Pancreas (tissue), 10 donors: ENCODE results near the gene LRRC10B. TPM values are rescaled to one million over a fixed set of nuclear protein-coding genes. Genes with fewer than 3 reads are reported as not detected.

ENCODE experiments used
- ATAC-seq, 4 donors: fragments of 200-7000 bp; cut with Tn5 transposase; one replicate each; pipeline versions ENCODE4 v1.8.0 to v1.9.1; 2020; ENCODE audit warnings: mild to moderate bottlenecking in 4 of 4, moderate library complexity in 4 of 4
- DNase-seq, 6 donors: peaks; one replicate each; pipeline ENCODE4 v3.0.0-alpha.2; 2020
- FAIRE-seq: peaks from 2 replicates; lab custom pipeline; 2012; peaks lifted over from hg19 to GRCh38; lab: Jason Lieb, UNC
- H3K27ac ChIP-seq, 4 donors: fragments of 200-600 bp; sonication (generic); 1 replicate in 3 of 4; 2 replicates in 1 of 4; pipeline versions ENCODE4 v1.5.0 to v1.8.0; 2020
- H3K27me3 ChIP-seq, 4 donors: fragments of 200-600 bp; one replicate each; pipeline ENCODE4 v1.8.0; 2021
- H3K36me3 ChIP-seq, 3 donors: fragments of 200-600 bp; sonication (generic) in 1 of 3; one replicate each; pipeline versions ENCODE4 v1.5.0 to v1.8.0; 2020 to 2021
- H3K4me1 ChIP-seq, 3 donors: fragments of 200-600 bp; one replicate each; pipeline ENCODE4 v1.8.0; 2021
- H3K4me3 ChIP-seq, 4 donors: fragments of 200-600 bp; sonication (generic) in 2 of 4; one replicate each; pipeline versions ENCODE4 v1.5.0 to v1.8.0; 2020 to 2021
- H3K9me3 ChIP-seq, 4 donors: fragments of 200-600 bp; one replicate each; pipeline ENCODE4 v1.8.0; 2021
- CTCF ChIP-seq, 4 donors: fragments of 200-600 bp; sonication (generic) in 3 of 4; IDR thresholded peaks; one replicate each; pipeline versions ENCODE4 v1.5.0 to v1.8.0; 2021; ENCODE audit warnings: antibody characterized with exemption in 4 of 4
- WGBS, 2 donors: extraction: QIAGEN DNeasy Blood & Tissue Kit; methylation state at CpG; one replicate each; pipeline ENCODE4 v1.1.7; 2013; 5-methylcytosine and 5-hydroxymethylcytosine counted together
- intact Hi-C, 3 donors: fragments of 100-400 bp; cut with DNase I; formaldehyde crosslinking; loops; one replicate each; pipeline versions ENCODE4 v1.11.1 to v1.14.2; 2022
- polyA plus RNA-seq, 2 donors: library from polyadenylated mRNA; stranded (reverse); fragments of 200-250 nt; gene quantifications; one replicate each; pipeline ENCODE4 v1.2.3, GENCODE V29; 2013
- total RNA-seq, 6 donors: library from RNA; stranded (reverse); fragmentation: NEBNext Ultra II Directional in 4 of 6; extraction: Animal tissue kit (Norgen Biotek cat#: 25700) in 4 of 6; gene quantifications; one replicate each; pipeline versions ENCODE4 v1.2.1 to v1.2.4, GENCODE V29; 2021 to 2023
- donor health status: healthy with polysubstance abuse.
- donor health status: DM: no; HTN: no; CAD: no; lungs with moderate emphysema.
- donor health status: DM: no; HTN: no; CAD: no.
- donor health status: control.
- donor health status: control.
- donor health status: Bipolar disorder and iron deficiency.
- donor health status: DM: yes; HTN: yes; CAD: no.
- donor health status: DM: no; HTN: no; CAD: no.
- donor health status: DM: no; HTN: no; CAD: no.
- donor health status: DM: yes; HTN: yes; CAD: no.

Gene LRRC10B
- total and polyA plus RNA-seq, 8 donors, result 0.28 to 10.2 (median 1.2) TPM

DNA sequence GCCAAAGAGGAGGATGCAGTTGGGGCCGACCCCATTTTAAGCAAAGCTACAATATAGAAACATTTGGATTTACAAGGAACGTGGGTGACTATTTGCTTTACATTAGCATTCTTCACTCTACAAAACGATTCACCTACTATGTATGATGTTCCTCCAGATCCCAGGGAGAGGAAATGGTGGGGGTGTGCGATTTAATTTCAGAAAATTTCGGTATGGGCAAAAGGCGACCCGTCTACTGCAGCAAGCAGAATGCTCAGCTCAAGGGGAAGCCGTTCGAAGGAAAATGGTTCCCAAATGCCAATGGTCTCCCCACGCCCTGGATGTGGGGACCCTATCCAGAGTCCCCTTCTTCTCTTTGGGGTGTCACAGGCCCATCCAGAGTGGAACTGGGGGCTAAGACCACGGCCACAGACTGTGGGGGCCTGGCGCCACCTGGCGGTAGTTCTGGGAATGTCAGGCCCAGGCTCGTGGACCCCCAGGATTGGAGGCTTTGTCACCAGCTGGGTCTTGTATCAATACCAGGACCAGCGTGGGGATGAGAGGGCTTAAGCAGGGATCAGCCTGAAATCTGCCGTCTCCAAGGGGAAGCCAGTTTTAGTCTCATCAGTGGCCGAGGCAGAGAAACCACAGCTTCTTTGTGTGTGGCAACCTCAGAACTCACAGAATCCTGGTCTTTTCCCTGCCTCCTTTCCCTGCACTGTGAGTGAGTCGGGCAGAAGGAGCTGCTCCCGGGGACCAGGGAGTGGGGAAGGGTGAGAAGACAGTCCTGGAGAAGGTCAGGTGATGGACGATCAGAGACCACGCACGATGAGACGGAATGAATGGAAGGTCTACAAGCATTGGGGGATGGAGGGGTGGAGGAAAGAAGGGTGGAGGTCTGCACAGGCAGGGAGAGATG, 8.4 kb downstream of the LRRC10B start:
- Histone ChIP-seq H3K27ac (no peak overlapping the region), H3K9me3 (no peaks in the 10 kb centered on the region), H3K36me3 (no peaks in the 10 kb centered on the region), H3K27me3 (no peaks in the 10 kb centered on the region), H3K4me1 (no peaks in the 10 kb centered on the region), H3K4me3 (no peak overlapping the region)
- DNase-seq (peak in 3 of 6 donors; percentile 39 to 77 (median 43)), FAIRE-seq (no peak), ATAC-seq (peak in 3 of 4 donors; percentile 43 to 75 (median 58))
- TF ChIP-seq CTCF (IDR thresholded peaks at IDR 0.05), result peak; percentile 82 to 96 (median 94)
- 27% methylated on average over 23 of the region's 23 CpGs for WGBS, 2 donors
- intact Hi-C loops, result loop anchor here in 2 of 3 donors (5.0 kb wide), 2 partner anchors 35 to 40 kb away; a partner anchor contains a TSS

- H3K27me3 ChIP-seq, result no peaks in the 10 kb centered on the region
- H3K36me3 ChIP-seq, result no peaks in the 10 kb centered on the region
- 81 to 87% methylated on average over 18 to 23 of the region's 23 CpGs for WGBS, 2 donors
- H3K4me1 ChIP-seq, result no peaks in the 10 kb centered on the region
- DNase-seq, result peak in 1 of 6 donors; percentile 61
- no peaks in the 10 kb centered on the region for H3K9me3 ChIP-seq
- FAIRE-seq, result no peak
- H3K4me3 ChIP-seq, result no peak overlapping the region
- no peak for TF ChIP-seq CTCF (IDR thresholded peaks at IDR 0.05)
- no peak overlapping the region for H3K27ac ChIP-seq
- no peak for ATAC-seq
- intact Hi-C loops, result loop anchor here in 2 of 3 donors (5.0 kb wide), 2 partner anchors 36 to 41 kb away; a partner anchor contains a TSS
These were observed 9.7 kb downstream of the LRRC10B start for GRCh38 chr11:61518032-61518795.

DNA sequence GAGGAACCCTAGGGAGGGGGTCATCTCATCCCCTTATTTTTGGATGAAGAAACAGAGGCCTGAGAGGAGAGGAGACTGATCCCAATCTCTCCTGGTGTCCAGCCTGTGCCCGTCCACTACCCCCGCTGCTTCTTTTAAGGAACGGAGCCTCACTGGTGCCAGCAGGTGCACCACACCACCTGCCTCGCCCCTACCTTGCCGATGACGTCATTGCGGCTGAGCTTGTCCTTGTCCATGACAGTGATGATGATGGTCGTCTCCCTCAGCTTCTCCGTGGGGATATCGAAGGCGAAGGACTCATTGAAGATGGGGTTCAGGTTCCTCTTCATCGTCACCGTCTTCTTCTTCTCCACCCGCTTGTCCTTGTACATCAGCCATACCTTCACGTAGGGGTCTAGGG, 14.3 kb downstream of the LRRC10B start:
- Histone ChIP-seq H3K27me3 (no peaks in the 10 kb centered on the region), H3K36me3 (no peaks in the 10 kb centered on the region), H3K4me3 (no peak overlapping the region), H3K4me1 (no peaks in the 10 kb centered on the region), H3K27ac (no peak overlapping the region), H3K9me3 (no peaks in the 10 kb centered on the region)
- no peak for ATAC-seq
- intact Hi-C loops, result no loop called here
- no peak for FAIRE-seq
- WGBS, 2 donors, result 81 to 92% methylated on average over 15 of the region's 15 CpGs
- no peak for DNase-seq
- TF ChIP-seq CTCF (IDR thresholded peaks at IDR 0.05), result no peak

- DNase-seq (no peak), ATAC-seq (no peak), FAIRE-seq (no peak)
- intact Hi-C loops, result no loop called here
- H3K27me3 ChIP-seq, result no peaks in the 10 kb centered on the region
- no peak overlapping the region for H3K27ac ChIP-seq
- TF ChIP-seq CTCF (IDR thresholded peaks at IDR 0.05), result no peak
- H3K9me3 ChIP-seq, result no peaks in the 10 kb centered on the region
- H3K4me1 ChIP-seq, result no peaks in the 10 kb centered on the region
- H3K4me3 ChIP-seq, result no peak overlapping the region
- no peaks in the 10 kb centered on the region for H3K36me3 ChIP-seq
- WGBS, 2 donors, result 80 to 90% methylated on average over 12 of the region's 12 CpGs
These were observed 15.9 kb downstream of the LRRC10B start for GRCh38 chr11:61524446-61524845.
